Duodenal mucosa (tissue), 2 donors: ENCODE data around the gene B4GALT4.
"Not testable (repeated sequence)": the region's sequence is repeated elsewhere in the genome, so short reads cannot be mapped to it uniquely, and the experiment has no call there.

ENCODE experiments used
- H3K27ac ChIP-seq: one replicate; pipeline ENCODE4 v1.7.0; 2013; ENCODE audit warnings: low read depth, low read length
- H3K27me3 ChIP-seq, 2 donors: one replicate each; pipeline ENCODE4 v1.7.0; 2013; ENCODE audit warnings: low read length in 2 of 2, control low read depth in 1 of 2; ENCODE audit not compliant: insufficient read depth in 2 of 2, control insufficient read depth in 1 of 2
- H3K36me3 ChIP-seq, 2 donors: one replicate each; pipeline ENCODE4 v1.7.0; 2013; ENCODE audit warnings: low read length in 2 of 2, control low read depth in 1 of 2; ENCODE audit not compliant: insufficient read depth in 2 of 2, control insufficient read depth in 1 of 2
- H3K4me1 ChIP-seq, 2 donors: one replicate each; pipeline ENCODE4 v1.7.0; 2013; ENCODE audit warnings: low read length in 2 of 2, control low read depth in 1 of 2; ENCODE audit not compliant: insufficient read depth in 2 of 2, control insufficient read depth in 1 of 2
- H3K4me3 ChIP-seq, 2 donors: one replicate each; pipeline ENCODE4 v1.7.0; 2013; ENCODE audit warnings: low read length in 2 of 2, low read depth in 1 of 2
- H3K9ac ChIP-seq, 2 donors: one replicate each; pipeline ENCODE4 v1.7.0; 2013; ENCODE audit warnings: low read length in 2 of 2, low read depth in 1 of 2
- H3K9me3 ChIP-seq, 2 donors: one replicate each; pipeline ENCODE4 v1.7.0; 2013; ENCODE audit warnings: low read length in 2 of 2, control low read depth in 1 of 2; ENCODE audit not compliant: control insufficient read depth in 1 of 2

The B4GALT4 gene

GRCh38 chr3:119257654-119258410 lies 17.2 kb upstream of the B4GALT4 start:
- no peak overlapping the region for H3K9ac ChIP-seq
- no peak overlapping the region for H3K4me3 ChIP-seq
- peaks cover 0 to 5% of the 10 kb centered on the region in 2 donors for H3K4me1 ChIP-seq
- no peaks in the 10 kb centered on the region for H3K9me3 ChIP-seq
- no peak overlapping the region for H3K27ac ChIP-seq
- no peaks in the 10 kb centered on the region for H3K27me3 ChIP-seq
- no peaks in the 10 kb centered on the region for H3K36me3 ChIP-seq

- Histone ChIP-seq H3K27ac (no peak overlapping the region), H3K4me3 (no peak overlapping the region), H3K36me3 (no peaks in the 10 kb centered on the region), H3K4me1 (peaks cover 0 to 5% of the 10 kb centered on the region in 2 donors), H3K9me3 (no peaks in the 10 kb centered on the region), H3K27me3 (no peaks in the 10 kb centered on the region), H3K9ac (no peak overlapping the region)
These were observed 16.4 kb upstream of the B4GALT4 start for GRCh38 chr3:119257111-119257510.

DNA sequence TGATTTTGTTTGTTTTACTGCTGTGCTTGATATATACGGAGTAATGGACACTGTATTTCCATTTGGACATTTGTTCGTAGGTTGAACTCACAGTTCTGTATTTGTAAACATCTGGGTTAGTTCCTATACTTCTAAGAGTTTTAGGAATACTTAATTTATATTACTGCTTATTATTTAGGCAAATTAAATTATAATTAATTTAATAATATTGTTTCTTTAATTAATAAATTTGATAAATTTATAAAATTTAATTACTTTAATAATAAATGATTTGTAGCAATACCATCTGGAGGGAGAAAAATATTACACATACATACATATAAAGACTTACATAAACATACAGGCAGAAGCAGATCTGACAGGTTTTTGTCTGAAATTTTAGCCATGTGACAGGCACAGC lies 14.5 kb upstream of the B4GALT4 start:
- Histone ChIP-seq H3K9ac (no peak overlapping the region), H3K27ac (no peak overlapping the region), H3K27me3 (no peaks in the 10 kb centered on the region), H3K36me3 (no peaks in the 10 kb centered on the region), H3K4me1 (peaks cover 0 to 5% of the 10 kb centered on the region in 2 donors), H3K4me3 (no peak overlapping the region), H3K9me3 (no peaks in the 10 kb centered on the region)

- Histone ChIP-seq H3K4me1 (peaks cover 0 to 8% of the 10 kb centered on the region in 2 donors), H3K27me3 (no peaks in the 10 kb centered on the region), H3K9ac (no peak overlapping the region), H3K36me3 (no peaks in the 10 kb centered on the region), H3K4me3 (no peak overlapping the region), H3K27ac (no peak overlapping the region), H3K9me3 (peaks cover 0 to 4% of the 10 kb centered on the region in 2 donors)
These were observed 5.1 kb upstream of the B4GALT4 start for GRCh38 chr3:119245778-119246177.

DNA sequence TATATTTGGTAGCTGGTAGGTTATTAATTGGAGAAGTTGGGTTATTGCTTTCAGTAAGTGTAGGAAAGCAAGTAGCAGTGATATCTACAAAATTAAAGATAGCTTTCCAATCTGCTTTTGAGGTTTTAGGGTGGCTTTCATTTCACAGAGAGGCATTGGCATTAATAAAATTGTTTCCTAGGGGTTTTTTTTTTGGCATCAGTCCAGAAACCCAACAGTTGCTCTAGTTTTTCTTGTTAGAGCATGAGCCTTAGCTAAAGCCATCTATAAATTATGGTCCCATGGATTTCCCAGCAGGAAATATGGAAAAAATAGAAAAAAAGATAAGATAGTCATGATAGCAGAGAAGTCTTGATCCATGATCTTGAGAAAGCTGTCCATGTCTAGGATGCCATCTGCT lies 3.0 kb upstream of the B4GALT4 start:
- H3K9ac ChIP-seq = no peak overlapping the region
- H3K27ac ChIP-seq = no peak overlapping the region
- peaks cover 0 to 3% of the 10 kb centered on the region in 2 donors for H3K9me3 ChIP-seq

DNA sequence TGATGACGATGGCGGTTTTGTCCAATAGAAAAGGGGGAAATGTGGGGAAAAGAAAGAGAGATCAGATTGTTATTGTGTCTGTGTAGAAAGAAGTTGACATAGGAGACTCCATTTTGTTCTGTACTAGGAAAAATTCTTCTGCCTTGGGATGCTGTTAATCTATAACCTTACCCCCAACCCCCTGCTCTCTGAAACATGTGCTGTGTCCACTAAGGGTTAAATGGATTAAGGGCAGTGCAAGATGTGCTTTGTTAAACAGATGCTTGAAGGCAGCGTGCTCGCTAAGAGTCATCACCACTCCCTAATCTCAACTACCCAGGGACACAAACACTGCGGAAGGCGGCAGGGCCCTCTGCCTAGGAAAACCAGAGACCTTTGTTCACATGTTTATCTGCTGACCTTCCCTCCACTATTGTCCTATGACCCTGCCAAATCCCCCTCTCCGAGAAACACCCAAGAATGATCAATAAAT lies 2.4 kb upstream of the B4GALT4 start:
- H3K9me3 ChIP-seq, H3K36me3 ChIP-seq, H3K9ac ChIP-seq, H3K27me3 ChIP-seq, H3K27ac ChIP-seq, H3K4me3 ChIP-seq: not testable (repeated sequence)
- H3K4me1 ChIP-seq = peaks cover 9 to 16% of the 10 kb centered on the region in 2 donors

More for the DNA sequence above, 3.0 kb upstream of the B4GALT4 start:
- no peaks in the 10 kb centered on the region for H3K27me3 ChIP-seq
- peaks cover 6 to 11% of the 10 kb centered on the region in 2 donors for H3K4me1 ChIP-seq
- no peak overlapping the region for H3K4me3 ChIP-seq
- H3K36me3 ChIP-seq = no peaks in the 10 kb centered on the region

- not testable (repeated sequence) for H3K27ac ChIP-seq, H3K36me3 ChIP-seq, H3K4me3 ChIP-seq, H3K27me3 ChIP-seq, H3K9me3 ChIP-seq, H3K9ac ChIP-seq
- H3K4me1 ChIP-seq = peaks cover 9 to 16% of the 10 kb centered on the region in 2 donors
These were observed 1.8 kb upstream of the B4GALT4 start for GRCh38 chr3:119242387-119243057.

DNA sequence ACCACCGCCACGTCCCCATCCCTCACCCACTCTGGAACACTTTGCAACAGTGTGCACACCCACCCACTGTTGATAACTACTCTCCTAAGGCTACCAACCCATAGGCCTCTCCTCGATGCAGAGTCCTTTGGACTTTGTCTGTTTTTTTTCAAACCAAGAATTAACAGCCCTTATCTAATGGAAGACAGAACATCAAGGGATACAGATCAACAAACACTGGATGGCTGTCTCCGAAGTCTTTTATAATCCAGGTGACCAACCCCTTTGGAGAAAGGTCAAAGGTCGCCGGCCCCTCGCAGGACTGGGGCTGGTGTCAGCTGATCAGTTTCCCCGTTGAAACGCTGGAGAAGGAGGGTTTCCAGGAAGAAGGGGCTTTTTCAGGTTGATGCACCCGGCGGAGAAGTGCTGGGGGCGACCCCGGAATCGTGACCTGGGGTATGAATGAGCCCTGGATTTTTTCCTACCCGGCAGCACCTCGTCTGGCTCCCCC lies 532 bp downstream of the B4GALT4 start:
- H3K4me1 ChIP-seq = peaks cover 12 to 16% of the 10 kb centered on the region in 2 donors
- peak overlapping the region; percentile 80 to 93 for H3K4me3 ChIP-seq
- peaks cover under 1 to 15% of the 10 kb centered on the region in 2 donors for H3K36me3 ChIP-seq
- peak overlapping the region; percentile 92 for H3K27ac ChIP-seq
- no peaks in the 10 kb centered on the region for H3K9me3 ChIP-seq
- no peaks in the 10 kb centered on the region for H3K27me3 ChIP-seq
- H3K9ac ChIP-seq = peak overlapping the region; percentile 85 to 87

DNA sequence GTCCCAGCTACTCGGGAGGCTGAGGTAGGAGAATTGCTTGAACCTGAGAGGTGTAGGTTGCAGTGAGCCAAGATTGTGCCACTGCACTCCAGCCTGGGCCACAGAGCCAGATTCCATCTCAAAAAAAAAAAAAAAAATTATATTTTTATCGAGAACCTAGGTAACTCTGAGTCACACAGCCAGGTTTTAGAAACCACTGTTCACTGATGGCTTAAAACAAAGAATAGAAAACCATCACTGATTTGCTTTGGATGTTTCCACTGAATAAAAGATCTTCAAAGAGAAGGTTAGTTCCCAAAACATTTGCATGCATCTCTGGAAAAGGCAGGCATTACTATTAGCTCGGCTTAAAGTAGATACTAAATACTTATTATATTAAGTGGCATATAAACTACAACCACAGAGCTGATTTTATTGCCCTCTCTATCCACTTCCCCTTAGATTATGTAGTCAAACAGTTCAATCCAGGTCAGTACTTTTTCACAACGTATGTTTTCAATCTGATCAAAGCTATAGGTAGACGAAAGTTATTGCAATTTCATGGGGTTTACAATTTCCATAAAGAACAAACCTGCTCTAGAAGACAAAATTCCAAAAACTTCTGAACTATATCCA lies 1.4 kb downstream of the B4GALT4 start:
- Histone ChIP-seq H3K27me3 (no peaks in the 10 kb centered on the region), H3K9ac (peak overlapping the region in 1 of 2 donors; percentile 87), H3K4me1 (peaks cover 16 to 18% of the 10 kb centered on the region in 2 donors), H3K4me3 (peak overlapping the region; percentile 80 to 93), H3K27ac (no peak overlapping the region), H3K9me3 (no peaks in the 10 kb centered on the region), H3K36me3 (peaks cover 7 to 17% of the 10 kb centered on the region in 2 donors)

- Histone ChIP-seq H3K27me3 (no peaks in the 10 kb centered on the region), H3K9ac (no peak overlapping the region), H3K4me1 (peaks cover 16 to 18% of the 10 kb centered on the region in 2 donors), H3K4me3 (peak overlapping the region; percentile 35 to 93), H3K27ac (no peak overlapping the region), H3K36me3 (peaks cover 7 to 26% of the 10 kb centered on the region in 2 donors), H3K9me3 (no peaks in the 10 kb centered on the region)
These were observed 2.3 kb downstream of the B4GALT4 start for GRCh38 chr3:119238363-119238762.
